HepG2 (cell line): ENCODE data around the gene TAOK3. TPM values are rescaled to one million over a fixed set of nuclear protein-coding genes. Genes with fewer than 3 reads are reported as not detected.

Experiments used
- AHR ChIP-seq: IDR thresholded peaks from 2 replicates; pipeline ENCODE4 v1.6.1; 2018; ENCODE audit warnings: missing genetic modification reagents, missing compliant biosample characterization
- CBX5 ChIP-seq: sonication (generic); formaldehyde crosslinking; IDR thresholded peaks from 2 replicates; pipeline ENCODE4 v1.4.0; 2020; ENCODE audit warnings: missing genetic modification reagents, borderline replicate concordance
- KLF12 ChIP-seq: sonication (generic); formaldehyde crosslinking; IDR thresholded peaks from 2 replicates; pipeline ENCODE4 v1.4.0; 2020; ENCODE audit warnings: missing genetic modification reagents, borderline replicate concordance
- NCOA2 ChIP-seq: sonication (generic); formaldehyde crosslinking; IDR thresholded peaks from 2 replicates; pipeline ENCODE4 v1.8.0; 2022; ENCODE audit warnings: inconsistent platforms
- NR3C1 ChIP-seq: sonication (generic); formaldehyde crosslinking; IDR thresholded peaks from 2 replicates; pipeline ENCODE4 v1.4.0; 2020; ENCODE audit warnings: missing genetic modification reagents
- PHF8 ChIP-seq: sonication (generic); formaldehyde crosslinking; IDR thresholded peaks from 2 replicates; pipeline ENCODE4 v1.5.0; 2020; ENCODE audit warnings: missing genetic modification reagents
- PLRG1 ChIP-seq: fragments of 450-650 bp; conservative IDR thresholded peaks from 2 replicates; pipeline ENCODE4 v1.6.1; 2016
- ZBTB1 ChIP-seq: sonication (generic); formaldehyde crosslinking; IDR thresholded peaks from 2 replicates; pipeline ENCODE4 v1.4.0; 2020; ENCODE audit warnings: missing genetic modification reagents, borderline replicate concordance
- ZC3H13 ChIP-seq: sonication (generic); formaldehyde crosslinking; IDR thresholded peaks from 2 replicates; pipeline ENCODE4 v1.8.1; 2023; ENCODE audit warnings: mild to moderate bottlenecking, missing genetic modification reagents, moderate library complexity
- ZNF33B ChIP-seq: sonication (generic); formaldehyde crosslinking; IDR thresholded peaks from 2 replicates; pipeline ENCODE4 v1.5.1; 2020; ENCODE audit warnings: mild to moderate bottlenecking, missing genetic modification reagents
- ZNF34 ChIP-seq: sonication (generic); formaldehyde crosslinking; IDR thresholded peaks from 2 replicates; pipeline ENCODE4 v1.4.0; 2020; ENCODE audit warnings: mild to moderate bottlenecking, missing genetic modification reagents, borderline replicate concordance
- ZNF441 ChIP-seq: sonication (generic); formaldehyde crosslinking; IDR thresholded peaks from 2 replicates; pipeline ENCODE4 v1.7.0; 2021; ENCODE audit warnings: missing genetic modification reagents, borderline replicate concordance
- ZNF75D ChIP-seq: sonication (generic); formaldehyde crosslinking; IDR thresholded peaks from 2 replicates; pipeline ENCODE4 v1.8.1; 2023; ENCODE audit warnings: missing genetic modification reagents, mild to moderate bottlenecking, borderline replicate concordance
- polyA plus RNA-seq, 8 experiments: library from polyadenylated mRNA; depleted of rRNA in 3 of 8; stranded (reverse) in 7 of 8; unstranded in 1 of 8; fragments of >200 nt; fragmentation: Illumina TruSeq in 4 of 8; extraction: Trizol in 4 of 8; gene quantifications; 2 replicates each; pipeline versions ENCODE4 v1.2.1 to v1.2.3, GENCODE V29; 2011 to 2016; ENCODE audit warnings: low read depth in 4 of 8, missing spikeins in 1 of 8, mixed read lengths in 1 of 8; ENCODE audit not compliant: insufficient read depth in 1 of 8
- total RNA-seq, 5 experiments: library from RNA; depleted of rRNA; stranded (reverse); fragments of >200 nt; fragmentation: Illumina TruSeq; extraction: Trizol; gene quantifications; 2 replicates each; pipeline ENCODE4 v1.2.3, GENCODE V29; 2016; ENCODE audit warnings: low read depth in 1 of 5
- TF ChIP-seq, protein P1 (sequence below): sonication (generic); formaldehyde crosslinking; IDR thresholded peaks from 2 replicates; pipeline ENCODE4 v1.4.0; 2020; ENCODE audit warnings: missing genetic modification reagents, borderline replicate concordance
- TF ChIP-seq, protein P2 (sequence below): sonication (generic); formaldehyde crosslinking; IDR thresholded peaks from 2 replicates; pipeline ENCODE4 v1.9.0; 2021; ENCODE audit warnings: missing genetic modification reagents, mild to moderate bottlenecking, borderline replicate concordance
- TF ChIP-seq, protein P3 (sequence below): sonication (generic); formaldehyde crosslinking; IDR thresholded peaks from 2 replicates; pipeline ENCODE4 v1.5.1; 2020; ENCODE audit warnings: mild to moderate bottlenecking, moderate library complexity, missing genetic modification reagents
- TF ChIP-seq, protein P4 (sequence below): IDR thresholded peaks from 2 replicates; pipeline ENCODE4 v1.6.1; 2016; ENCODE audit warnings: low read depth, borderline replicate concordance
- TF ChIP-seq, protein P5 (sequence below): IDR thresholded peaks from 2 replicates; pipeline ENCODE4 v1.6.1; 2016
- TF ChIP-seq, protein P6 (sequence below), 2 experiments: fragments of 450-650 bp in 1 of 2; sonication (generic) in 1 of 2; formaldehyde crosslinking; IDR thresholded peaks; 2 replicates each; pipeline versions ENCODE4 v1.5.0 to v1.8.0; 2020 to 2022; ENCODE audit warnings: mild to moderate bottlenecking in 1 of 2, missing genetic modification reagents in 1 of 2

Gene TAOK3
- total and polyA plus RNA-seq, 2 of the 13 experiments (the other 11 are each of a cell fraction or from before 2014, with no cell fraction given) = 10.4 to 12.3 TPM

DNA sequence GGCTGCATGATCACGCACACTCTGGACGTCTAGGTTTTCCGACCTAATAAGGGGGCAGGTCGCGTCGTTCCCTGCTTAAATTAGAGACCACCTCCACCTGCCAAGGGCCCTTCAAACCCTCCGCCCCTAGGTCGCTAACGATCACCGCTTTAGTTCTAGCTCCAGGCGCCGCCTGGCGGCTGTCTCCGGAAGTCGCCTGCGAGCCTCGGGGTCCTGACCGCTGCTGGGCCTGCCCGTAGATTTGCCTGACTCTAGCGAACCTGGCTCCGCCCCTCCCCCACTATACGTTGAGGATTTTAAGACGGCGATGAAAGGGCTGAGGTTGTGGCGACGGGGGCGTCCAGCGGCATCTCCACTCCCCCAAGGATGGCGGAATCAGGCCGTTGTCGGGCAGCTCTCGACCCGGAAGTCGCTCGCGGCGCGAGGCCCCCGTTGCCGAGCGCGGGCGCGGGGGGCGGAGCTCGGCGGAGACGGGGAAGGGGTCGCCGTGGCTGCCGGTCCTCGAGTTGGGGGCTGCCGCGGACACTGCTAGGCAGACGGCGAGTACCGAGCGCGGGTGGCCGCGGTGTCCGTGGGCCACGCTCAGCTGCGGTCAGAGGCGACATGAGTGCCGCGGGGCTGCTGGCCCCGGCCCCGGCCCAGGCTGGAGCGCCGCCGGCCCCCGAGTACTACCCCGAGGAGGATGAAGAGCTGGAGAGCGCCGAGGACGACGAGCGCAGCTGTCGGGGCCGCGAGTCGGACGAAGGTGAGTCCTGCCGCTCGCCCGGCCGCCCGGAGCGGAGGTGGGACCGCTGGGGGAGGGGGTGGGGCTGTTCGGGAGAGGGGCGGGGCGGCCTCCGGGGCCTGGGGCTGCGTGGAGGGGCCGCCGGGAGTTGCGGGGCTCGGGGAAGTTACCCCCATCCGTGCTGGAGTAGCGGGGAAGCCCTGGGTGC, 3.6 kb upstream of the TAOK3 start, which contains the start of gene SUDS3 (continued):
- TF ChIP-seq ZBTB1 (CRISPR knock-in tag) = no peak
- TF ChIP-seq ZC3H13 (CRISPR knock-in tag) = no peak
- TF ChIP-seq PLRG1 = no peak
- no peak for TF ChIP-seq ZNF75D (CRISPR knock-in tag)
- TF ChIP-seq, protein P1, sequence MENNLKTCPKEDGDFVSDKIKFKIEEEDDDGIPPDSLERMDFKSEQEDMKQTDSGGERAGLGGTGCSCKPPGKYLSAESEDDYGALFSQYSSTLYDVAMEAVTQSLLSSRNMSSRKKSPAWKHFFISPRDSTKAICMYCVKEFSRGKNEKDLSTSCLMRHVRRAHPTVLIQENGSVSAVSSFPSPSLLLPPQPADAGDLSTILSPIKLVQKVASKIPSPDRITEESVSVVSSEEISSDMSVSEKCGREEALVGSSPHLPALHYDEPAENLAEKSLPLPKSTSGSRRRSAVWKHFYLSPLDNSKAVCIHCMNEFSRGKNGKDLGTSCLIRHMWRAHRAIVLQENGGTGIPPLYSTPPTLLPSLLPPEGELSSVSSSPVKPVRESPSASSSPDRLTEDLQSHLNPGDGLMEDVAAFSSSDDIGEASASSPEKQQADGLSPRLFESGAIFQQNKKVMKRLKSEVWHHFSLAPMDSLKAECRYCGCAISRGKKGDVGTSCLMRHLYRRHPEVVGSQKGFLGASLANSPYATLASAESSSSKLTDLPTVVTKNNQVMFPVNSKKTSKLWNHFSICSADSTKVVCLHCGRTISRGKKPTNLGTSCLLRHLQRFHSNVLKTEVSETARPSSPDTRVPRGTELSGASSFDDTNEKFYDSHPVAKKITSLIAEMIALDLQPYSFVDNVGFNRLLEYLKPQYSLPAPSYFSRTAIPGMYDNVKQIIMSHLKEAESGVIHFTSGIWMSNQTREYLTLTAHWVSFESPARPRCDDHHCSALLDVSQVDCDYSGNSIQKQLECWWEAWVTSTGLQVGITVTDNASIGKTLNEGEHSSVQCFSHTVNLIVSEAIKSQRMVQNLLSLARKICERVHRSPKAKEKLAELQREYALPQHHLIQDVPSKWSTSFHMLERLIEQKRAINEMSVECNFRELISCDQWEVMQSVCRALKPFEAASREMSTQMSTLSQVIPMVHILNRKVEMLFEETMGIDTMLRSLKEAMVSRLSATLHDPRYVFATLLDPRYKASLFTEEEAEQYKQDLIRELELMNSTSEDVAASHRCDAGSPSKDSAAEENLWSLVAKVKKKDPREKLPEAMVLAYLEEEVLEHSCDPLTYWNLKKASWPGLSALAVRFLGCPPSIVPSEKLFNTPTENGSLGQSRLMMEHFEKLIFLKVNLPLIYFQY (CRISPR knock-in tag) = no peak
- peak; percentile 47; the same call in 1 of the 2 replicates for TF ChIP-seq KLF12 (CRISPR knock-in tag)
- TF ChIP-seq CBX5 (CRISPR knock-in tag) = 0 out of 2 replicates have a peak, but pooled peaks have one; percentile 53
- TF ChIP-seq NCOA2 (CRISPR knock-in tag) = peak; percentile 38; the same call in 1 of the 2 replicates
- TF ChIP-seq ZNF33B (CRISPR knock-in tag) = 0 out of 2 replicates have a peak, but pooled peaks have one; percentile 63
- TF ChIP-seq, protein P2, sequence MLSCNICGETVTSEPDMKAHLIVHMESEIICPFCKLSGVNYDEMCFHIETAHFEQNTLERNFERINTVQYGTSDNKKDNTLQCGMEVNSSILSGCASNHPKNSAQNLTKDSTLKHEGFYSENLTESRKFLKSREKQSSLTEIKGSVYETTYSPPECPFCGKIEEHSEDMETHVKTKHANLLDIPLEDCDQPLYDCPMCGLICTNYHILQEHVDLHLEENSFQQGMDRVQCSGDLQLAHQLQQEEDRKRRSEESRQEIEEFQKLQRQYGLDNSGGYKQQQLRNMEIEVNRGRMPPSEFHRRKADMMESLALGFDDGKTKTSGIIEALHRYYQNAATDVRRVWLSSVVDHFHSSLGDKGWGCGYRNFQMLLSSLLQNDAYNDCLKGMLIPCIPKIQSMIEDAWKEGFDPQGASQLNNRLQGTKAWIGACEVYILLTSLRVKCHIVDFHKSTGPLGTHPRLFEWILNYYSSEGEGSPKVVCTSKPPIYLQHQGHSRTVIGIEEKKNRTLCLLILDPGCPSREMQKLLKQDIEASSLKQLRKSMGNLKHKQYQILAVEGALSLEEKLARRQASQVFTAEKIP (CRISPR knock-in tag) = no peak
- TF ChIP-seq, protein P3, sequence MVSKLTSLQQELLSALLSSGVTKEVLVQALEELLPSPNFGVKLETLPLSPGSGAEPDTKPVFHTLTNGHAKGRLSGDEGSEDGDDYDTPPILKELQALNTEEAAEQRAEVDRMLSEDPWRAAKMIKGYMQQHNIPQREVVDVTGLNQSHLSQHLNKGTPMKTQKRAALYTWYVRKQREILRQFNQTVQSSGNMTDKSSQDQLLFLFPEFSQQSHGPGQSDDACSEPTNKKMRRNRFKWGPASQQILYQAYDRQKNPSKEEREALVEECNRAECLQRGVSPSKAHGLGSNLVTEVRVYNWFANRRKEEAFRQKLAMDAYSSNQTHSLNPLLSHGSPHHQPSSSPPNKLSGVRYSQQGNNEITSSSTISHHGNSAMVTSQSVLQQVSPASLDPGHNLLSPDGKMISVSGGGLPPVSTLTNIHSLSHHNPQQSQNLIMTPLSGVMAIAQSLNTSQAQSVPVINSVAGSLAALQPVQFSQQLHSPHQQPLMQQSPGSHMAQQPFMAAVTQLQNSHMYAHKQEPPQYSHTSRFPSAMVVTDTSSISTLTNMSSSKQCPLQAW = peak; percentile 95
- peak; percentile 62; the same call in 1 of the 2 replicates for TF ChIP-seq ZNF441 (CRISPR knock-in tag)
- TF ChIP-seq, protein P4, sequence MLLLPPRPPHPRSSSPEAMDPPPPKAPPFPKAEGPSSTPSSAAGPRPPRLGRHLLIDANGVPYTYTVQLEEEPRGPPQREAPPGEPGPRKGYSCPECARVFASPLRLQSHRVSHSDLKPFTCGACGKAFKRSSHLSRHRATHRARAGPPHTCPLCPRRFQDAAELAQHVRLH (CRISPR knock-in tag) = peak; percentile 75; the same call in 1 of the 2 replicates
- TF ChIP-seq NR3C1 = no peak
- peak; percentile 61 for TF ChIP-seq PHF8 (CRISPR knock-in tag)
- TF ChIP-seq, protein P5, sequence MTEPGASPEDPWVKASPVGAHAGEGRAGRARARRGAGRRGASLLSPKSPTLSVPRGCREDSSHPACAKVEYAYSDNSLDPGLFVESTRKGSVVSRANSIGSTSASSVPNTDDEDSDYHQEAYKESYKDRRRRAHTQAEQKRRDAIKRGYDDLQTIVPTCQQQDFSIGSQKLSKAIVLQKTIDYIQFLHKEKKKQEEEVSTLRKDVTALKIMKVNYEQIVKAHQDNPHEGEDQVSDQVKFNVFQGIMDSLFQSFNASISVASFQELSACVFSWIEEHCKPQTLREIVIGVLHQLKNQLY (CRISPR knock-in tag) = 0 out of 2 replicates have a peak, but pooled peaks have one; percentile 11
- TF ChIP-seq, protein P6, sequence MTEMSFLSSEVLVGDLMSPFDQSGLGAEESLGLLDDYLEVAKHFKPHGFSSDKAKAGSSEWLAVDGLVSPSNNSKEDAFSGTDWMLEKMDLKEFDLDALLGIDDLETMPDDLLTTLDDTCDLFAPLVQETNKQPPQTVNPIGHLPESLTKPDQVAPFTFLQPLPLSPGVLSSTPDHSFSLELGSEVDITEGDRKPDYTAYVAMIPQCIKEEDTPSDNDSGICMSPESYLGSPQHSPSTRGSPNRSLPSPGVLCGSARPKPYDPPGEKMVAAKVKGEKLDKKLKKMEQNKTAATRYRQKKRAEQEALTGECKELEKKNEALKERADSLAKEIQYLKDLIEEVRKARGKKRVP (CRISPR knock-in tag; IDR thresholded peaks at IDR 0.05) = no peak
- TF ChIP-seq ZNF34 = peak; percentile 65; the same call in 1 of the 2 replicates
- no peak; the same call in 1 of the 2 replicates for TF ChIP-seq AHR
